Mesenchymal stem cell (in vitro differentiated cells and primary cell): ENCODE results near the gene TSC2.

ENCODE experiments used
- DNase-seq: peaks from one replicate; pipeline ENCODE4 v3.0.0-alpha.2; 2013
- H2AFZ ChIP-seq: one replicate; pipeline ENCODE4 v1.6.1; 2013; ENCODE audit warnings: low read depth, mild to moderate bottlenecking, control low read depth, inconsistent platforms, low read length, moderate library complexity
- H2AK5ac ChIP-seq: 2 replicates; pipeline ENCODE4 v1.6.1; 2013; ENCODE audit warnings: low read length, moderate library complexity, mild to moderate bottlenecking, inconsistent platforms; ENCODE audit not compliant: severe bottlenecking
- H2BK120ac ChIP-seq: one replicate; pipeline ENCODE4 v1.6.1; 2013; ENCODE audit warnings: low read depth, mild to moderate bottlenecking, inconsistent platforms, low read length, moderate library complexity
- H2BK12ac ChIP-seq, 2 experiments: one replicate each; pipeline ENCODE4 v1.6.1; 2013; ENCODE audit warnings: inconsistent platforms in 2 of 2, low read length in 2 of 2, mild to moderate bottlenecking in 2 of 2, moderate library complexity in 2 of 2, control low read depth in 1 of 2
- H2BK15ac ChIP-seq: one replicate; pipeline ENCODE4 v1.6.1; 2013; ENCODE audit warnings: mild to moderate bottlenecking, low read depth, inconsistent platforms; ENCODE audit not compliant: poor library complexity, severe bottlenecking
- H2BK5ac ChIP-seq: 2 replicates; pipeline ENCODE4 v1.6.1; 2013; ENCODE audit warnings: low read depth, mild to moderate bottlenecking, low read length, control low read depth, inconsistent platforms; ENCODE audit not compliant: poor library complexity, severe bottlenecking
- H3K14ac ChIP-seq, 2 experiments: one replicate each; pipeline ENCODE4 v1.6.1; 2013; ENCODE audit warnings: inconsistent platforms in 2 of 2, low read length in 2 of 2, control low read depth in 1 of 2, mild to moderate bottlenecking in 1 of 2, moderate library complexity in 1 of 2
- H3K18ac ChIP-seq, 2 experiments: one replicate each; pipeline ENCODE4 v1.6.1; 2013; ENCODE audit warnings: inconsistent platforms in 2 of 2, low read length in 2 of 2, control low read depth in 1 of 2, low read depth in 1 of 2, mild to moderate bottlenecking in 1 of 2
- H3K23ac ChIP-seq, 2 experiments: one replicate each; pipeline ENCODE4 v1.6.1; 2013; ENCODE audit warnings: inconsistent platforms in 2 of 2, low read length in 2 of 2, mild to moderate bottlenecking in 2 of 2, moderate library complexity in 2 of 2, control low read depth in 1 of 2
- H3K27ac ChIP-seq: 2 replicates; pipeline ENCODE4 v1.5.1; 2013; ENCODE audit warnings: mild to moderate bottlenecking, moderate library complexity, low read length, control low read depth, inconsistent platforms; ENCODE audit not compliant: poor library complexity, severe bottlenecking
- H3K27me3 ChIP-seq, 2 experiments: 2 replicates each; pipeline versions ENCODE4 v1.6.1 to v1.7.0; 2013; ENCODE audit warnings: low read length in 2 of 2, mild to moderate bottlenecking in 2 of 2, moderate library complexity in 2 of 2, control low read depth in 1 of 2, inconsistent platforms in 1 of 2; ENCODE audit not compliant: control insufficient read depth in 1 of 2, insufficient read depth in 1 of 2
- H3K36me3 ChIP-seq, 2 experiments: 2 replicates each; pipeline versions ENCODE4 v1.6.1 to v1.7.0; 2013; ENCODE audit warnings: low read length in 2 of 2, control low read depth in 1 of 2, inconsistent platforms in 1 of 2, low read depth in 1 of 2, mild to moderate bottlenecking in 1 of 2; ENCODE audit not compliant: insufficient read depth in 2 of 2, control insufficient read depth in 1 of 2
- H3K4ac ChIP-seq, 2 experiments: one replicate each; pipeline ENCODE4 v1.6.1; 2013; ENCODE audit warnings: inconsistent platforms in 2 of 2, low read length in 2 of 2, mild to moderate bottlenecking in 2 of 2, moderate library complexity in 2 of 2, control low read depth in 1 of 2, low read depth in 1 of 2
- H3K4me1 ChIP-seq: 2 replicates; pipeline ENCODE4 v1.6.1; 2013; ENCODE audit warnings: low read depth, low read length, control low read depth; ENCODE audit not compliant: control insufficient read depth, insufficient read depth
- H3K4me2 ChIP-seq: 2 replicates; pipeline ENCODE4 v1.6.1; 2013; ENCODE audit warnings: low read length, mild to moderate bottlenecking, inconsistent platforms; ENCODE audit not compliant: poor library complexity, severe bottlenecking
- H3K4me3 ChIP-seq, 2 experiments: 2 replicates each; pipeline versions ENCODE4 v1.5.1 to v1.7.0; 2013; ENCODE audit warnings: low read length in 2 of 2, mild to moderate bottlenecking in 2 of 2, control low read depth in 1 of 2, low read depth in 1 of 2; ENCODE audit not compliant: insufficient read depth in 1 of 2
- H3K79me1 ChIP-seq: replicated peaks from 2 replicates; pipeline ENCODE4 v1.6.1; 2013; ENCODE audit warnings: mild to moderate bottlenecking, control low read depth, low read length, inconsistent platforms; ENCODE audit not compliant: poor library complexity, severe bottlenecking
- H3K9ac ChIP-seq: 2 replicates; pipeline ENCODE4 v1.7.0; 2013; ENCODE audit warnings: mild to moderate bottlenecking, low read length, moderate library complexity
- H3K9me3 ChIP-seq: 2 replicates; pipeline ENCODE4 v1.7.0; 2013; ENCODE audit warnings: mild to moderate bottlenecking, low read length; ENCODE audit not compliant: control insufficient read depth
- H4K8ac ChIP-seq: one replicate; pipeline ENCODE4 v1.6.1; 2013; ENCODE audit warnings: inconsistent platforms, mild to moderate bottlenecking, low read length, moderate library complexity
- H4K91ac ChIP-seq: one replicate; pipeline ENCODE4 v1.6.1; 2013; ENCODE audit warnings: mild to moderate bottlenecking, low read length, inconsistent platforms
- WGBS: methylation state at CpG from one replicate; pipeline ENCODE4 v1.1.7; 2013; ENCODE audit warnings: mixed read lengths; 5-methylcytosine and 5-hydroxymethylcytosine counted together

Gene TSC2

DNA sequence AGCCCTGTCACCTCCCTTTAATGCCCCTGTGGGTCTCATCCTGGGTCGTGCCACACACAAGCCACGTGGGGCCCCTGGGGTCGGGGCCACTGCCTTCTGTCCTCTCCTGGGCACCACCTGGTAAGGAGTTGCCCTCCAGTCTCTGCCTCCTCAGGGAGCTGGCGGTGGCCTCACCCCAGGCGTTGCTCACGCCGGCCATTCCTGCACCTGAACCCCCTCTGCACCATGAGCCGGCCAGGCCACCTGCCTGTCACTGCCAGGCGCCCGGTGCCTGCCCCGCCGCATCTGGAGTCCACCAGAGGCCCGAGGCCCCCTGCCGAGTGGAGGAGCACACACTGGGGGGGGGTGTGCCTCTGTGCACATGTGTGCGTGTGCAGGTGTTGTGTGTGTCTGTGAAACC is 10.7 kb upstream of the TSC2 start:
- peak overlapping the region in 1 of 2 experiments; percentile 5 for H3K14ac ChIP-seq
- H3K4ac ChIP-seq: peak overlapping the region in 1 of 2 experiments; percentile 58
- peak overlapping the region; percentile 34 to 86 for H2BK12ac ChIP-seq
- H2AFZ ChIP-seq: no peak overlapping the region
- H3K23ac ChIP-seq: no peak overlapping the region
- H3K27me3 ChIP-seq: no peaks in the 10 kb centered on the region
- H4K8ac ChIP-seq: no peak overlapping the region
- peak overlapping the region; percentile 53 for H2BK15ac ChIP-seq
- H2BK120ac ChIP-seq: no peak overlapping the region
- no peak overlapping the region for H3K4me3 ChIP-seq
- no peak for DNase-seq
- no peak overlapping the region for H3K4me2 ChIP-seq
- H3K27ac ChIP-seq: no peak overlapping the region
- no peak overlapping the region for H3K9ac ChIP-seq
- H3K36me3 ChIP-seq: peaks cover 0 to 53% of the 10 kb centered on the region in 2 experiments
- H3K4me1 ChIP-seq: peaks cover 94% of the 10 kb centered on the region
- peaks cover 10% of the 10 kb centered on the region for H3K79me1 ChIP-seq
- H2AK5ac ChIP-seq: peak overlapping the region; percentile 4
- WGBS: 93% methylated on average over 15 of the region's 15 CpGs
- no peaks in the 10 kb centered on the region for H3K9me3 ChIP-seq
- H4K91ac ChIP-seq: no peak overlapping the region
- H3K18ac ChIP-seq: peak overlapping the region in 1 of 2 experiments; percentile 38
- no peak overlapping the region for H2BK5ac ChIP-seq

DNA sequence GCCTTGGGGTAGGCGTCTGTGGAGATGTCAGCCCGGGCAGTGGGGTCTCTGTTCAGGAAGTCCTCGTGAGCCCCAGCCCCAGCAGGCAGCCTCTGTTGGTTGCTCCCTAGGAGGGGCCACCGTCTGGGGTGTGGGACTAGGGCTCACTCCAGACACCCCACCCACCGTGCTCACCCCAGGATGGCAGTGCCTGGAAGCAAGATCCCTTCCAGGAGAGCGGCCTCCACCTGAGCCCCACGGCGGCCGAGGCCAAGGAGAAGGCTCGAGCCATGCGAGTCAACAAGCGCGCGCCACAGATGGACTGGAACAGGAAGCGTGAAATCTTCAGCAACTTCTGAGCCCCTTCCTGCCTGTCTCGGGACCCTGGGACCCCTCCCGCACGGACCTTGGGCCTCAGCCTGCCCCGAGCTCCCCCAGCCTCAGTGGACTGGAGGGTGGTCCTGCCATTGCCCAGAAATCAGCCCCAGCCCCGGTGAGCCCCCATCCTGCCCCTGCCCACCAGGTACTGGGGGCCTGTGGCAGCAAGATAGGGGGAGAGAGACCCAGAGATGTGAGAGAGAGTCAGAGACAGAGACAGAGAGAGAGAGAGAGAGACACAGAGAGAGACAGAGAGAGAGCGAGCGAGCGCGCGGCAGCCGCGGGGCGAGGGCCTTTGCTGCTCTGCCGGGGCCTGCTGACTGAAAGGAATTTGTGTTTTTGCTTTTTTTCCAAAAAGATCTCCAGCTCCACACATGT is 10.0 kb upstream of the TSC2 start:
- Histone ChIP-seq H2AK5ac (peak overlapping the region; percentile 4), H3K36me3 (peaks cover 0 to 47% of the 10 kb centered on the region in 2 experiments), H3K79me1 (peaks cover 10% of the 10 kb centered on the region), H3K27ac (no peak overlapping the region), H3K4me2 (no peak overlapping the region), H2BK12ac (peak overlapping the region; percentile 34 to 86), H3K14ac (peak overlapping the region in 1 of 2 experiments; percentile 62), H4K8ac (peak overlapping the region; percentile 78), H3K4me3 (no peak overlapping the region), H2BK120ac (peak overlapping the region; percentile 87), H3K23ac (no peak overlapping the region), H3K9ac (no peak overlapping the region), H2BK5ac (no peak overlapping the region), H3K4me1 (peaks cover 91% of the 10 kb centered on the region), H3K9me3 (no peaks in the 10 kb centered on the region), H3K18ac (peak overlapping the region; percentile 58 to 64), H3K4ac (peak overlapping the region; percentile 51 to 63), H2AFZ (no peak overlapping the region), H4K91ac (peak overlapping the region; percentile 83), H2BK15ac (no peak overlapping the region), H3K27me3 (no peaks in the 10 kb centered on the region)
- no peak for DNase-seq
- 82% methylated on average over 23 of the region's 29 CpGs for WGBS

DNA sequence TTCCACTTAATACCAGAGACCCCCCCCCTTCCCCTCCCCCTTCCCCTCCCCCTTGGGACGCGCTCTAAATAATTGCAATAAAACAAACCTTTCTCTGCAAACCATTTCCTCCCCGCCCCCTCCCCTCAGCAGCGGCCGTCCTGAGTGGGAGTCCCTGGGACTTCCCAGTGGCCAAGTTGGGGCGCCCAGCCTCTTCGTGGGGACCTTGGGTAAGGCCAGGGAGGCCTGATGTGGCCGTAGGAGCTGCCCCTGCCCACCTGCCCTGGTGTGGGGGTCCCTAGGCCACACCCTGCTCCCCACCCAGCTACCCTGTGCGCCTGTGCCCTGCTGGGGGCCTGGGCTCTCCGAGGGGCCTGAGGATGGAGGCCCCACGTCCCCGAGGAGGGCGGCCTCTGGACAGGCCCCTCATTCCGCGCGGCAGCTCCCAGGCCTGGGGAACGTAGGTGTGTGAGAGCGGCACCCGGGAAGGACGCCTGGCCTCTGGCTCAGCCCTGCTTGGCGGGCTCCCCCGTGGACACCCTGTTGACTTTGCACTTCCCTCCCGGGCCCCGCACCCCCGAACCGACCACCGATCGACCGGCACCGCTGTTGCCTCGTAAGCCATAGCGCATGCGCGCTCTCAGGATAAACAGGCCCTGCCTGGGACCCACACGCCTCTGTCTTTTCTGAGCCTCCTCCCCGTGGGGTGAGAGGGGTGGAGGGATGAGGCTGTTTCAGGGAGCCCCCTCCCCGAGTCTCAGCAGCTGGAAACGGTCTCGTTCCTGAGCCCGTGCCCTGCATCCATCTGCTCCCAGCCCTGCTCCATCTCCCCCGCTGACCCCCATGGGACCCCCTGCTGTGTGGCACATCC is 9.2 kb upstream of the TSC2 start:
- H2BK12ac ChIP-seq: peak overlapping the region; percentile 41 to 94
- H3K9me3 ChIP-seq: no peaks in the 10 kb centered on the region
- peaks cover 91% of the 10 kb centered on the region for H3K4me1 ChIP-seq
- no peak overlapping the region for H2AFZ ChIP-seq
- H3K27ac ChIP-seq: no peak overlapping the region
- peaks cover 10% of the 10 kb centered on the region for H3K79me1 ChIP-seq
- H2BK15ac ChIP-seq: peak overlapping the region; percentile 98
- H3K23ac ChIP-seq: no peak overlapping the region
- H4K91ac ChIP-seq: peak overlapping the region; percentile 58
- peaks cover 0 to 54% of the 10 kb centered on the region in 2 experiments for H3K36me3 ChIP-seq
- no peak overlapping the region for H3K4me2 ChIP-seq
- H3K18ac ChIP-seq: peak overlapping the region; percentile 21 to 97
- DNase-seq: no peak
- H4K8ac ChIP-seq: peak overlapping the region; percentile 71
- no peaks in the 10 kb centered on the region for H3K27me3 ChIP-seq
- H3K9ac ChIP-seq: peak overlapping the region; percentile 21
- WGBS: 71% methylated on average over 35 of the region's 41 CpGs
- H2AK5ac ChIP-seq: peak overlapping the region; percentile 19
- H3K4me3 ChIP-seq: no peak overlapping the region
- H2BK5ac ChIP-seq: peak overlapping the region; percentile 8
- peak overlapping the region; percentile 69 to 77 for H3K4ac ChIP-seq
- H3K14ac ChIP-seq: no peak overlapping the region
- H2BK120ac ChIP-seq: peak overlapping the region; percentile 37
